GM19023 (cell line): ENCODE data around the gene TSHZ3.

Source experiments
- ATAC-seq: cut with Tn5 transposase; IDR thresholded peaks from one replicate; pipeline ENCODE4 v1.9.1; 2021; ENCODE audit warnings: mild to moderate bottlenecking, moderate library complexity; ENCODE audit not compliant: unreplicated experiment

The TSHZ3 gene, protein sequence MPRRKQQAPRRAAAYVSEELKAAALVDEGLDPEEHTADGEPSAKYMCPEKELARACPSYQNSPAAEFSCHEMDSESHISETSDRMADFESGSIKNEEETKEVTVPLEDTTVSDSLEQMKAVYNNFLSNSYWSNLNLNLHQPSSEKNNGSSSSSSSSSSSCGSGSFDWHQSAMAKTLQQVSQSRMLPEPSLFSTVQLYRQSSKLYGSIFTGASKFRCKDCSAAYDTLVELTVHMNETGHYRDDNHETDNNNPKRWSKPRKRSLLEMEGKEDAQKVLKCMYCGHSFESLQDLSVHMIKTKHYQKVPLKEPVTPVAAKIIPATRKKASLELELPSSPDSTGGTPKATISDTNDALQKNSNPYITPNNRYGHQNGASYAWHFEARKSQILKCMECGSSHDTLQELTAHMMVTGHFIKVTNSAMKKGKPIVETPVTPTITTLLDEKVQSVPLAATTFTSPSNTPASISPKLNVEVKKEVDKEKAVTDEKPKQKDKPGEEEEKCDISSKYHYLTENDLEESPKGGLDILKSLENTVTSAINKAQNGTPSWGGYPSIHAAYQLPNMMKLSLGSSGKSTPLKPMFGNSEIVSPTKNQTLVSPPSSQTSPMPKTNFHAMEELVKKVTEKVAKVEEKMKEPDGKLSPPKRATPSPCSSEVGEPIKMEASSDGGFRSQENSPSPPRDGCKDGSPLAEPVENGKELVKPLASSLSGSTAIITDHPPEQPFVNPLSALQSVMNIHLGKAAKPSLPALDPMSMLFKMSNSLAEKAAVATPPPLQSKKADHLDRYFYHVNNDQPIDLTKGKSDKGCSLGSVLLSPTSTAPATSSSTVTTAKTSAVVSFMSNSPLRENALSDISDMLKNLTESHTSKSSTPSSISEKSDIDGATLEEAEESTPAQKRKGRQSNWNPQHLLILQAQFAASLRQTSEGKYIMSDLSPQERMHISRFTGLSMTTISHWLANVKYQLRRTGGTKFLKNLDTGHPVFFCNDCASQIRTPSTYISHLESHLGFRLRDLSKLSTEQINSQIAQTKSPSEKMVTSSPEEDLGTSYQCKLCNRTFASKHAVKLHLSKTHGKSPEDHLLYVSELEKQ

DNA sequence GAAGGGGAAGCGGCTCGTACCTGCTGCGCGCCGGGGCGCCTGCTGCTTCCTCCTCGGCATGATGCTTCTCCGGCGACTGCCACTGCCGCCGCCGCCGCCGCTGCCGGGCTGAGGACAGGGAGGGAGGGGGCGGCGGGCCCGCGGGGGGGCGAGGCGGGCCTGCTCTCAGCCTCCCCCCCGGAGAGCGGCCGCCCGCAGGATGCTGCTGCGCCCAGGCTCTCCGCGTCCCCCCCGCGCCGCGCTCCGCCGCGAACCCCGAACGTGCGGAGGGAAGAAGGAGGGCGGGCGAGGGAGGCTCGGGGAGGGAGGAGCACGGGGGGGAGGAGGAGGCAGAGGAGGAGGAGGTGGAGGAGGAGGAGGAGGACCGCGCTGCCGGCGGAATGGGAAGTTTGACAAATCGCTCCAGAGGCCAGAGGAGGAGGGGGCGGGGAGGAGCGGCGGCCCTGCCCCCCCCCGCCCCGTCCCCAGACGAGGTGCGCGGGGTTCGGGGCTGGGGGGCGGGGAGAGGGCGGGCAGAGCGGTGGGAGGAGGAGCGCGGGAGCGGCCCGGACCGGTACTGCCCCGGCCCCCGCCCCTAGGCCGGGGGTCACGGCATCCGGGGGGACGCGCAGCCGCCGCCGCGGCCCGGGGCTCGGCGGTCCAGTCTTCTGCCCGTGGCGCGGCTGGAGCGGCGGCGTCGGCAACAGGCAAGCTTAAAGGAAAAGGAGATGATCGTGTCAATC lies at the start of gene TSHZ3:
Gene TSHZ3 (minus strand): TSS at position 277 of the 722 bp plus-strand sequence. CDS start 217 bp downstream, at position 60.
- no peak for ATAC-seq

DNA sequence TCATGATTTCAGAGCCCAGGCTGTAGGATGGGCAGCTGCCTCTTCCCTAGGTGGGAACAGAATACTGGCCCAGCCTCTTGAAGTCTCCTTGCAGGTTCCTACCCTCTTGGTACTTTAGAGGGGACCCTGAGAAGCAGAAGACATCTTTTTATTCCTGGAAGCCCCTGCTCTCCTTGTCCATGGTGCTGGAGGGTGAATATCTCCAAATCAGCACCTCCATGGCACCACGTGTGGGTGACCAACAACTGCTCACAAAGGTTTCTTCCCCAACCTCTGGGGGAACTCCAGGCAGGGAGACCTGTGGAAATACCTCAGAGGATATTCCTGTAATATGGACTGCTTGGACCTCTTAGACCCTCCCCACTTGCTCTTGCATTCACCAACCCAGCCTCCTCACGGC lies 48.1 kb upstream of the TSHZ3 start:
- ATAC-seq, result no peak

DNA sequence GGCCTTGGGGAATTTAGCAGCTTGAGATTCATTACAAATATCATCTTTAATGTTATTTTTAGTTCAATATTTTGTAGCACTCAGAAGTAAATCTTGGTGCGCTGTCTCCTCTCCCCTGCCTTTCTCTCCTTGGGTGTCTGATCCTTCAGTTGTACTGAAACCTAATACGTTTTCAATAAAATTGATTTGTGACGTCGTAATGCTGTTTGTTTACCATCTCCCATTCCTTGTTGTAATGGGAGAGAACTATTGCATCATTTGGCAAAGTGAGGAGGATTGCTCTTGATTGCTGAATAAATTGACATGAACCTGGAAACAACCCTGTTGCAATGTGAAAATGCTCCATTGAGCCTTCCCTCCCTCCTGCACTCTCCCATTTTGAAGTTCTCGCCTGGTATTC lies 43.2 kb upstream of the TSHZ3 start:
- no peak for ATAC-seq

DNA sequence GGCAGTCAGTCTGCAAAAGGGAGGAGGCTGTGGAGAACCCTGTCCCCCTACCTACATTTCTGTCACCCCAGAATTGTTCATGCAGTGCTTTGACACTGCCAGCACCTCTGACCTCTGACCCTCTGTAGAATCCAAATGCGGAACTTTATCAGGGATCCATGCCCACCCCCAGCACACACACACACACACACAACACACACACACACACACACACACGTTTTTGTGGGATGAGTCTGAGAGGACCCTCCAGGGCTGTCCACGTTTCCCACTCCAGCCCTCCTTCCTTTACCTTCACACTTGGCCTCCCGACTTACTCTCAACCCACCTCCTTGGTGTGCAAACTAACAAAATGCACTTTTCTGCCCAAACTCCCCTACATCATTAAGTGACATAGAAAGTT lies 42.3 kb upstream of the TSHZ3 start:
- ATAC-seq, result no peak

DNA sequence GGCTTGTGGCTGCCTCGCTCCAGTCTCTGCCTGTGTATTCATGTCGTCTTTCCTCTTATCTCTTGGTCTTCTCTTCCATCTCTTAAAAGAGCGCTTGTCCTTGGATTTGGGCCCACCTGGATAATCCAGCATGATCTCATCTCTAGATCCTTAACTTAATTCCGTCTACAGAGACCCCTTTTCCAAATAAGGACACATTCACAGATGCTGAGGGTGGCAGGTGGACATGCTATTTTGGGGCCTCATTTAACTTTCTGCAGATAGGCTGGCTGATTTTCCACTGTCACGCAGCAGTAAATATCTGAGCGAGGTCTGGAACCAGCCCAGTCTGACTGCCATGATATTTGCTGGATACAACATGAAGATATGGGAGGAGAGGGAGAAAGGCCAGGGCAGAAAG lies 41.5 kb upstream of the TSHZ3 start:
- no peak for ATAC-seq

DNA sequence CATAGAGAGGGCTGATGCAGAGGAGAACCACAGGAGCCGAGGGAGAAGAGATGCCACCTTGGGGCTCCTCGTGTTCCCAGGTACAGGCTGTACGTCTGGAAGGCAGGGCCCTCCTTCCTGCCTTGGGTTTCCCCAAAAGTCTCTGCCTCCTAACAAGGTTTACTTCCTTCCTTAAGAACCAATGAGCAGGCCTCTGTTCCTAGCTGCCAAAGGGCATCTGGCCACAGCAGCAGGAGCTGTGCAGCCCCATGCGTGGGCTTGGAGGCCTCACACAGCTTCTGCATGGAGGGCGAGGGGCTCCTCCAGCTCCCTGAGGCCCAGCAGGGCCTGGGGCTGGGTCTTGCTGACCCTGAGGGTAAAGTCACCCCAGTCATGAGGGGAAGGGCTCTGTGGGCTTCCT lies 40.6 kb upstream of the TSHZ3 start:
- ATAC-seq, result no peak

DNA sequence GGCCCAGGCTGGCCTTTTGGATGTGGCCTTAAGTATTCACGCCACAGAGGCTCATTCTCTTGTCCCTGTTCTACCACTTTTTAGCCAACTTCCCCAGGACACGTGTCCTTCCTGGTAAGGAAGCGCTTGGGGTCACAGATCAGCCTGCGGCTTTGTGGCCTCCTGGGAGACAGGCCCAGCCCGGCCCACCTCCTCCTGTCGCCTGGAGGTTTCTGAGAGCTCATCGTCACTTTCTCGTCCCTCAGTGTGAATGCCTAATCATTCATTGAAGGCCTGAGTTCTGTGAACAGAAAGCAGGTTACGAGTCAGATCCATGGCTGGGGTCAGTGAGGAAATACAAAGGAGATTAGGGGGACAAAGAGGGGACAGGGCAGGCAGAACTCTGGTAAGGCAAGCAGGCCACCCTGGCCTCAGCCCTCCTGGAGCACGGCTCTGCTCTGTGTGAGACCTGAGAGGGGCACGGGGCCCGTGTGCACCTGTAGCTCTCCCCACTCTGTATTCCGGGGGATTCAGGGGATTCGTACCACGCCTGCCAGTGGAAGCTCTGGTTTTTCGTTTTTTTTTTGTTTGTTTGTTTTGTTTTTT lies 38.6 kb upstream of the TSHZ3 start:
- no peak for ATAC-seq

DNA sequence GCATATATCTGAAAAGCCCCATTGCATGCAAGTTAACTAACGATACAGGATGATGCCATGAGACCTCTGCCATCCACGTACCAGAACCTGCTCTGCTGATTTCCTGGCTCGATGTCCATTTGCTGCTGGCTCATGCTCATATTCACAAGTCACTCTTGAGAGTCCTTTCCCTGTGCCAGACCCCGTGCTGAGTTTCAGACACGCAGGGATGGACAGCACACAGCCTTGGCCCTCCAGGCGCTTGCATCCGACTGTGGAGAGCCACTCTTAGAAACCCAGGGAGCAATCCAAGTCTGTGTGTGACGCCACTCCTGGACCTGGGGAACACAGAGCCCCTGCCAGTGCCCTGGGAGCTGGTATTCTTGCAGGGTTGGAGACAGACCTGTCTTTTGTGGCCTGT lies 37.6 kb upstream of the TSHZ3 start:
- ATAC-seq, result no peak

DNA sequence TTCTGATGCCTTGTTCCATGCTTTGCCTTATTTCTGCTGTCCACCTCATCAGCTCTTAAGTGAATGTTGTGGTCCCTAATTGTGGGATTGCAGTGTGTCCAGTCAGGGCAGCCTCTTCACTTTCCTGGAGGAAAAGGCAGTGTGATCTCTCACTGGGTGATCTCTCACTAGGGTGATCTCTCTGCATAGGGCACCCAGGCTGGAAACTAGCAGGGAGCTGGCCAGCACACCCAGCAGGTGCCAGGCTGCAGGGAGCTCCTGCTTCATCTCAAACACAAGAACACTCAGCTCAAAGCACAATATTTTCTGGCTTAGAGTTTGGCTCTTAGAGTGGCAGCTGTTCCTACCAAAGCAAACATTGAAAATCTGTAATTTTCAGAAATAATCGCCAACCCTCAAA lies 36.5 kb upstream of the TSHZ3 start:
- ATAC-seq, result no peak

DNA sequence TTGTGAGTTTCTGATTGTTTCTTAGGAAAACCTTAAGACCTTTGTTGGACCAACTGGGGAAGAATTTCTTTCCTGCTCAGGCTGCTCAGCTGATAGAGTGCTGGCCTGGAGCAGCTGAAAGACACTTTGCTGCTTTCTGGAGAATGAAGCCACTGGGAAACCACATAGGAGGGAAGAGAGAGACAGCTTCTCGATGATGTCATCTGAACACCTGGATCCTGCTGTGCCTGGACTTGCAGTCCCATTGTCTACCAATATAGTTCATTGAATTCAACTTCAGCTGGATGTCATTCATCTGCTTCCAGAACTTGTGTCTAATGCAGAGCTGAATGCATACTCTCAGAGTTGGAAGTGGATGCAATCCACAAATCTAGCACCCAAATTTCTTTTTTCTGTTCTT lies 34.3 kb upstream of the TSHZ3 start:
- no peak for ATAC-seq

DNA sequence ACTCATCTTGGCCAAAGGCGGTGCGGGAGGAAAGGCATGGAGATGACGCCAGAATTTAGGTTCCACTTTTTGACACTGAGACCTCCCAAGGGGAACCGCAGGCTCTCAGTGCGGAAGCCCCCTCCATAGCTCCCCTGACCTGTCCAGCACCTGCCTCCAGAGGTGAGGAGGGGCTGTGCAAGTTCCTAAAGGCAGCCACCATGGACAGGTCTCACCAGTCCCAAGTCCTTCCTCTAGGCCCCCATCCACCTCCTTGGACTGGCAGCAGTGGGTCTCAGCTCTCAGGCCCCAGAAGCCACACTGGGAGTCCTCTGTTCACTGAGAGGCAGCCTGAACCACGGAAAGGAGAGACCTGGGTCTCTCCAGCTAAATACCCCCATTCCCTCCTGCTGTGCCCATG lies 31.6 kb upstream of the TSHZ3 start:
- no peak for ATAC-seq

DNA sequence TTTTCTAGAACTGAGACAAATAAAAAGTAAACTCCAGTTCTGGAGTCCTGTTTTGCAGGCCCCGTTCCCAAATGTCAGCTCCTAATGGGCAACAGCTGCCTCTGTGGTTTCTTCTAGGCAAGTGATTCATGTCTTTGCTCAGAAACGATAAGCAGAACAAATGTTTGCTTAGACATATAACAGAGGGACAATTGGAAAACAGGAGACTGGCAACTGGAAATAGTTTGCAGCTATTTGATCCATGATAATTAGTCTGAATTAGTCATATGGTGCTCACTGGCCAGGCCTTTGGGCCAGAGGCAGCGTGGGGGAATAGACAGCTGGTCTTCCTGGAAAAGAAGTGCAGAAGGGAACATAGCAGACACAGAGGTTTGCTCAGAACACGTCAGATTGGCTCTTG lies 29.2 kb upstream of the TSHZ3 start:
- ATAC-seq, result no peak

DNA sequence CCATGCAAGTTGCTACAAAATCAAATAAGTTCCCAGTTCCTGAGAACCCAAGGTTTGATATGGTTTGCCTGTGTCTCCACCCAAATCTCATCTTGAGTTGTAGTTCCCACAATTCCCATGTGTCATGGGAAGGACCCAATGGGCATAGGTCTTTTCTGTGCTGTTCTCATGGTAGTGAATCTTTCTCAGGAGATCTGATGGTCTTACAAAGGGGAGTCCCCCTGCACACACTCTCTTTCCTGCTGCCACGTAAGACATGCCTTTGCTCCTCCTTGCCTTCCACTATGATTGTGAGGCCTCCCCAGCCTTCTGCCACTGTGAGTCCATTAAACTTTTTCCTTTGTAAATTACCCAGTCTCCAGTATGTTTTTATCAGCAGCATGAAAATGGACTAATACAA lies 28.5 kb upstream of the TSHZ3 start:
- ATAC-seq, result no peak

DNA sequence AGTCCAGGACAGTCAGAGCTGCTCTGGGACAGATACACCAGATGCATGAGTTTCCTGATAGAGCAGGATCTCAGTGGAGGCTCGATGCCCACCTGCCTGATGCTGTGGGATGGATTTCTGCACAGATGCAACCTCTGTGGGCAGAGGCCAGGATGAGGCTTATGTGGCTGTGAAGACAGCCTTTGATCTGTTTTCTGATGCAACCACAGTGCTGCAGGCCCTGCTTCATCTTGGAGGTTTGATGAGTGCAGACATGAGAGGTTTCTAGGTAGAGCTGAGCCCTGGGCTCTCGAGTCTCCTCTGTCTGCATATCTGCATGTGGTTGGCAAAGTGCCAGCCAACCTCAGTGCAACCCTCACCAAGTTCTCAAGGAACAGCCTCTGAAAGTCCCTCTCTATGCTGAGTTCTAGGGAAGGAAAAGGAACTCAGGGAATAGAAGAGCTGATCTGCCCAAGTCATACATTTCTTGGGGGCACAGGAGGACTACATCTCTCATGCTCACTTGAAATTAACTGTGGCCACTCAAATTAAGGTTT lies 23.1 kb upstream of the TSHZ3 start:
- ATAC-seq, result no peak

DNA sequence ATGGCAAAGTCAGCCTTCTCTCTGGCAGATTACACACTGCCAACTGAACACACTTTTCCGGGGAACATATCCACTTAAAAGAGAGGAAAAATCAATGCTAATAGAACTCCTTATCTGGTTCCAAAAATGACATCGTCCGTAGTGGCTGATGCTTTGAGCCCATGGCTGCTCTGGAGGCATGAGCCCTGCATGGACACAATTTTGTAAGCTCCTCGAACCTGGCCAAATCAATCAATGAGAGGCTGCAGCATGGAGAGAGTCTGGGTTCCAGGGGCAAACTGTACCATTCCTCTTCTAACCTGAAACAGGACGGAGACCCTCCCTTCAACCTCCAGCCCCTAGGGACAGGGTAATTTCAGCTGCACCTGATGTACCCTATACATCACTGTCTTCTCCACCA lies 21.0 kb upstream of the TSHZ3 start:
- ATAC-seq, result no peak

DNA sequence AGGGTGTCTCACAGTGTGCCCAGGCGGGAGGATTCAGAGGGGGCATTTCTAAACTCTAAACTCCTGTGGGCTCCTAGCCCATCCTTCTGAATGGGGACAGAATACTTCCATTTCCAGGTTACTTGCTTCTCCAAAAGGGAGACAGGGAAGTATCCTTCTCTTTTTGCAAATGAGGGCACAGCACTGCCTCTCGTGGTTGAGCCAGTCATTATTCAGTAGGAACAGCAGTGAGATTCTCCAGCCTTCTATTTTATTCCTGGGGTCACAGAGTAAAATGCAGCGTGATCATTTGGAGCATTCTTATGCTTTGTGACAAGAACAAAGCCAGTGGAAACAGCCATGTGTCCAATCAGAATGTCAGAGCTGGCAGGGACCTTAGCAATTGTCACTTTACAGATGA lies 15.7 kb upstream of the TSHZ3 start:
- no peak for ATAC-seq

DNA sequence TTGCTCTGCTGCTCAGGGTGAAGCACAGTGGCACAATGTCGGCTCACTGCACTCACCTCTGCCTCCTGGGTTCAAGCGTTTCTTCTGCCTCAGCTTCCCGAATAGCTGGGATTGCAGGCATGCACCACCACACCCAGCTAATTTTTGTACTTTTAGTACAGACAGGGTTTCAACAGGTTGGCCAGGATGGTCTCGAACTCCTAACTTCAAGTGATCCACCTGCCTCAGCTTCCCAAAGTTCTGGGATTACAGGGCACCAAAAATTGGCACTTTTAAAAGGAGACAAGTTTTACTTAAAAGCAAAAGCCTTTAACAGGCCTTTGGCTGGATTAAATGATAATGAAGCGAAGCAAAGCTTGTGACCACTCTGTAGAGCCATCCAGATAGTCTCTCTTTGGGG lies 12.5 kb upstream of the TSHZ3 start:
- ATAC-seq, result no peak

DNA sequence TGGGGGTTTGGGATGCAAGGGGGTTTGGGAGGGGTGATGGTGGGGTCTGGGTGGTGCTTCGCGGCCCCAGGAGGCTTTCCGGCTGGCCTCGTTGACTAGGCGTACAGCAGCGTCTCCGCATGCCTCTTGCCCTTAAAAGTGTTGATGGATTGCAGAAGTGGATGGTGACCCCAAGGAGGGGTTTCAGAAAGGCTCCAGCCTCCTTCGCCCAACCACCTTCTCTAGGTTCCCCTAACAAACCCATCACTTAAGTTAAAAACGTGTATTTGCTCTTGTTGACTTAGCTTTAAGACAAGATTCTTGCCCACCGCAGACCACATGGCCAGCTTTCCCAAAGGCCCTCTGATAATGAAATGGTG lies 8.1 kb upstream of the TSHZ3 start:
- no peak for ATAC-seq

DNA sequence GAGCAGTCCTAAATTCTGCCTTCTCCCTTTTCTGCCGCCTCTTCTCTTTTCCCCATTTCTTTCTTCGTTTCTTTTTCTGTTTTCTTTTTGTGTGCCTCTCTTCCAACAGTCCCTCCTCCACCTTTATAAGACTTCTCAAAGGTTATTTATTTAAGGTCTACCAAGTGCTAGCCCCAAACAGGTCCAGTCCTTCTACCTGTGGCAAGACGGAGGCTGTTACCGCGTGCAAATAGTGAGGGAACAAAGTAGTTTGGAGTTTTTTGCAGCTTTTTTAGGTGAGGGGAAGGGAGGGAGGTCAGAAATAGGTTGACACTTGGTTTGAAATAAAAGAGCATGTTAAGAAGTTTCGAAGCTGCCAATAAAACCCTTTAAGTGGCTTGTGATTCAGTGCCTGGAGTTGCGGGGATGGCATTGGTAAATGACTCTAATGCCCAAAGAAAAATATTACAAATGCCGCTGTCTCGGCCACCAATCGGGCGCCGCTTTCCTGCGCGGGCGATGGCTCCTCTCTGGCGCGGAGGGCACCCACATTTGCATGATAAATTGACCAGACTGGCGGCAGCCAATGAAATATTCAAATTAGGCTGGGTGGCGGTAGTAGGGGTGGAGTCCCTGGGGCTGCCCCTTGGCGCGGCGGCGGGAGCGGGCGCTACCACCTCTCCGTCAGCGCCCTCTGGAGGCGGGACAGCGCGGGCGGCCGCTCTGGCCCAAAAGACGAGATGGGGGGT lies 7.5 kb upstream of the TSHZ3 start:
- ATAC-seq, result no peak
